HL-60 (cell line): ENCODE measurements around the gene GIMAP7.

Experiments used
- DNase-seq, 2 experiments: peaks; one replicate each; pipeline ENCODE4 v3.0.0-alpha.2; 2010 to 2020; ENCODE audit warnings: low read depth in 1 of 2, low spot score in 1 of 2
- H3K27ac ChIP-seq: fragments of 250-450 bp; sonication (Bioruptor Pico); replicated peaks from 2 replicates; pipeline ENCODE4 v1.5.1; 2020; ENCODE audit warnings: mild to moderate bottlenecking, moderate library complexity
- H3K27me3 ChIP-seq: fragments of 250-450 bp; sonication (Bioruptor Pico); 2 replicates; pipeline ENCODE4 v1.5.1; 2021; ENCODE audit warnings: mild to moderate bottlenecking, moderate library complexity; ENCODE audit not compliant: insufficient read depth, poor library complexity, severe bottlenecking
- H3K4me3 ChIP-seq: replicated peaks from 2 replicates; pipeline ENCODE4 v1.5.1; 2011; ENCODE audit warnings: mild to moderate bottlenecking, control low read depth, low read length; ENCODE audit not compliant: insufficient read depth
- GABPA ChIP-seq: IDR thresholded peaks from 2 replicates; pipeline ENCODE4 v1.6.1; 2012; ENCODE audit warnings: low read depth
- POLR2AphosphoS5 ChIP-seq: IDR thresholded peaks from 2 replicates; pipeline ENCODE4 v1.6.1; 2012; ENCODE audit warnings: low read depth
- SPI1 ChIP-seq: IDR thresholded peaks from 2 replicates; pipeline ENCODE4 v1.6.1; 2012; ENCODE audit warnings: low read depth, mild to moderate bottlenecking, borderline replicate concordance
- long read RNA-seq: library from polyadenylated mRNA; unstranded; transcript quantifications from one replicate; pipeline ENCODE4 v2.0.0, GENCODE V29; 2020
- TF ChIP-seq, protein P1 (sequence below): IDR thresholded peaks from one replicate; pipeline ENCODE4 v1.5.1; 2011; ENCODE audit warnings: low read length, control low read depth, inconsistent platforms; ENCODE audit not compliant: insufficient read depth
- TF ChIP-seq, protein P2 (sequence below): IDR thresholded peaks from 2 replicates; pipeline ENCODE4 v1.6.1; 2012; ENCODE audit warnings: low read depth; ENCODE audit not compliant: insufficient replicate concordance

GIMAP7 gene
- long read RNA-seq, result 0 reads

DNA sequence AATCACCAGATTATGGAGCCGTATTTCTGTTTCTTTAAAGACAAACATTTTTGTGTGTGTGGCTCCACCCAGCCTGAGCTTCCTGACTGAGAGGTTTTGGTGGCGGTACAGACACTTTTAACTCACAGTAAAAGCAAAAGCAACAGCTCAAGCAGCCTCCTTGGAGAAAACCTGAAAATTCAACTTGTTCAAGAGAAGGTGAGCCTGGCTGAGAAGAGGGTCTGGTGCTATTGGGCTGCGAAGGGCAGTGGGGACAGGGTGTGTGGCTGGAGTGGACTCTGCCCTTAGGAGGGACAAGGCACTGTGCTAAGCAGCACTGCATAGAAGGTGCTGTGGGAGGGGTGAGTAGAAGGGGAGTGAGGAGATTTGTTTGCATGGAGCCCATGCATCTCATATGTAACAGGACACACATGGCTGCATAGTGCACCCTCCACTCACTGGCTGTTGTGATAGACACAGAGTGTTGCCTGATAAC lies at the start of gene GIMAP7:
GIMAP7 (plus strand) TSS at position 125 of the 475 bp plus-strand sequence. CDS start 5,103 bp downstream, outside the sequence.
- no peak within 1 kb of the TSS for H3K27ac ChIP-seq
- no peak within 1 kb of the TSS for H3K4me3 ChIP-seq
- TF ChIP-seq POLR2AphosphoS5, result no peak
- TF ChIP-seq, protein P1, sequence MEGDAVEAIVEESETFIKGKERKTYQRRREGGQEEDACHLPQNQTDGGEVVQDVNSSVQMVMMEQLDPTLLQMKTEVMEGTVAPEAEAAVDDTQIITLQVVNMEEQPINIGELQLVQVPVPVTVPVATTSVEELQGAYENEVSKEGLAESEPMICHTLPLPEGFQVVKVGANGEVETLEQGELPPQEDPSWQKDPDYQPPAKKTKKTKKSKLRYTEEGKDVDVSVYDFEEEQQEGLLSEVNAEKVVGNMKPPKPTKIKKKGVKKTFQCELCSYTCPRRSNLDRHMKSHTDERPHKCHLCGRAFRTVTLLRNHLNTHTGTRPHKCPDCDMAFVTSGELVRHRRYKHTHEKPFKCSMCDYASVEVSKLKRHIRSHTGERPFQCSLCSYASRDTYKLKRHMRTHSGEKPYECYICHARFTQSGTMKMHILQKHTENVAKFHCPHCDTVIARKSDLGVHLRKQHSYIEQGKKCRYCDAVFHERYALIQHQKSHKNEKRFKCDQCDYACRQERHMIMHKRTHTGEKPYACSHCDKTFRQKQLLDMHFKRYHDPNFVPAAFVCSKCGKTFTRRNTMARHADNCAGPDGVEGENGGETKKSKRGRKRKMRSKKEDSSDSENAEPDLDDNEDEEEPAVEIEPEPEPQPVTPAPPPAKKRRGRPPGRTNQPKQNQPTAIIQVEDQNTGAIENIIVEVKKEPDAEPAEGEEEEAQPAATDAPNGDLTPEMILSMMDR, result no peak
- TF ChIP-seq, protein P2, sequence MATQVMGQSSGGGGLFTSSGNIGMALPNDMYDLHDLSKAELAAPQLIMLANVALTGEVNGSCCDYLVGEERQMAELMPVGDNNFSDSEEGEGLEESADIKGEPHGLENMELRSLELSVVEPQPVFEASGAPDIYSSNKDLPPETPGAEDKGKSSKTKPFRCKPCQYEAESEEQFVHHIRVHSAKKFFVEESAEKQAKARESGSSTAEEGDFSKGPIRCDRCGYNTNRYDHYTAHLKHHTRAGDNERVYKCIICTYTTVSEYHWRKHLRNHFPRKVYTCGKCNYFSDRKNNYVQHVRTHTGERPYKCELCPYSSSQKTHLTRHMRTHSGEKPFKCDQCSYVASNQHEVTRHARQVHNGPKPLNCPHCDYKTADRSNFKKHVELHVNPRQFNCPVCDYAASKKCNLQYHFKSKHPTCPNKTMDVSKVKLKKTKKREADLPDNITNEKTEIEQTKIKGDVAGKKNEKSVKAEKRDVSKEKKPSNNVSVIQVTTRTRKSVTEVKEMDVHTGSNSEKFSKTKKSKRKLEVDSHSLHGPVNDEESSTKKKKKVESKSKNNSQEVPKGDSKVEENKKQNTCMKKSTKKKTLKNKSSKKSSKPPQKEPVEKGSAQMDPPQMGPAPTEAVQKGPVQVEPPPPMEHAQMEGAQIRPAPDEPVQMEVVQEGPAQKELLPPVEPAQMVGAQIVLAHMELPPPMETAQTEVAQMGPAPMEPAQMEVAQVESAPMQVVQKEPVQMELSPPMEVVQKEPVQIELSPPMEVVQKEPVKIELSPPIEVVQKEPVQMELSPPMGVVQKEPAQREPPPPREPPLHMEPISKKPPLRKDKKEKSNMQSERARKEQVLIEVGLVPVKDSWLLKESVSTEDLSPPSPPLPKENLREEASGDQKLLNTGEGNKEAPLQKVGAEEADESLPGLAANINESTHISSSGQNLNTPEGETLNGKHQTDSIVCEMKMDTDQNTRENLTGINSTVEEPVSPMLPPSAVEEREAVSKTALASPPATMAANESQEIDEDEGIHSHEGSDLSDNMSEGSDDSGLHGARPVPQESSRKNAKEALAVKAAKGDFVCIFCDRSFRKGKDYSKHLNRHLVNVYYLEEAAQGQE, result no peak
- no peak for TF ChIP-seq GABPA
- TF ChIP-seq SPI1, result no peak
- peaks cover 15% of the 10 kb centered on the region for H3K27me3 ChIP-seq
- DNase-seq, result no peak

DNA sequence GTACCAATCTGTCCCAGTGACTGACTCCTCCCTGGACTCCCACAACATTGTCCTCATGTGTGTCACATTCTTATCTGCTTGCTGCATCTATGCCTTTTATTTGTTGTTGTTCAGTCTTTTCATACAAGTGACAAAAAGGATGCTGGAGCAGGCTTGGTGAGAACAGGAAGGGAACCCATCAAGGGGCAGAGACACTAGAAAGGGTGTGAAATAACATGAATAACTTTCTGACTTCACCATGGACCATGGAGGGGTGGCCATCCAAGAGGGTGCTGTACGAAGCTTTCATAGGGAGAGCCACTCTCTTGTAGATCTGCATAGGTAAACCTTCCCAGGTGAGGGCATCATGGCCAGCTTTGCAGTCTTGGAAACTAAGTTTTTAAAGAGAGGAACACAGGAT lies 49.7 kb upstream of the GIMAP7 start:
- Histone ChIP-seq H3K4me3 (no peak overlapping the region), H3K27ac (no peak overlapping the region), H3K27me3 (no peaks in the 10 kb centered on the region)
- DNase-seq, result no peak
- TF ChIP-seq POLR2AphosphoS5, result no peak
- TF ChIP-seq, protein P2, result no peak
- TF ChIP-seq, protein P1, result no peak
- TF ChIP-seq GABPA, result no peak
- no peak for TF ChIP-seq SPI1

DNA sequence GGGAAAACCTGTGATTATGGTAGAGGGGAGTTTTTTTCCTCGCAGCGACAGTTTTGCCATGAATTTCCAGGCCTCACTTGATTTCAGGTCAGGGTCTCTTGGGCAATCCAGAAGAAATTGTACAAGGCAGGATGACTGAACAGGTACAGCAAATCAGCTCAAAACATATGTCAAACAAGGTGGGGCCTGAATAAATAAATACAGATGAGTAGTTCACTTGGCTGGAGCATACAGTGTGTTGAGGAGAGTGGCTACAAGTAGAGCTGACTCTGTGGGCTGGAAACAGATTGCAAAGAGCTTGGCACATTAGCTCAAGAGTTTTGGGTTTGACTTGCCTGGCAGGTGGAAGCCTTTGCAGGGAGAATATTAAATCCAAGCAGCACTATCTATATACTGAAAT lies 49.3 kb upstream of the GIMAP7 start:
- DNase-seq, result no peak
- TF ChIP-seq, protein P1, result no peak
- no peak for TF ChIP-seq GABPA
- TF ChIP-seq SPI1, result no peak
- TF ChIP-seq, protein P2, result no peak
- no peak for TF ChIP-seq POLR2AphosphoS5
- Histone ChIP-seq H3K27me3 (no peaks in the 10 kb centered on the region), H3K4me3 (no peak overlapping the region), H3K27ac (no peak overlapping the region)
